DND-41 (cell line): ENCODE results near the gene MAGI1.

Source experiments
- CTCF ChIP-seq: IDR thresholded peaks from 2 replicates; pipeline ENCODE4 v1.5.1; 2012; ENCODE audit warnings: borderline replicate concordance, low read length, moderate library complexity, mild to moderate bottlenecking; ENCODE audit not compliant: poor library complexity, severe bottlenecking; ENCODE audit errors: extremely low read depth
- EZH2 ChIP-seq: IDR thresholded peaks from 3 replicates; pipeline ENCODE4 v1.6.1; 2012; ENCODE audit warnings: borderline replicate concordance, low read depth, mild to moderate bottlenecking, moderate library complexity, low read length, inconsistent platforms; ENCODE audit not compliant: severe bottlenecking

GRCh38 chr3:65850261-65850660, 188.5 kb downstream of the MAGI1 start:
- TF ChIP-seq CTCF = no peak
- TF ChIP-seq EZH2 = no peak
